ENCODE data around the gene CSTPP1. TPM values are rescaled to one million over a fixed set of nuclear protein-coding genes. Genes with fewer than 3 reads are reported as not detected.

The CSTPP1 gene
- total RNA-seq, 2 donors from 2014 or later: 17.8 to 19.8 TPM

DNA sequence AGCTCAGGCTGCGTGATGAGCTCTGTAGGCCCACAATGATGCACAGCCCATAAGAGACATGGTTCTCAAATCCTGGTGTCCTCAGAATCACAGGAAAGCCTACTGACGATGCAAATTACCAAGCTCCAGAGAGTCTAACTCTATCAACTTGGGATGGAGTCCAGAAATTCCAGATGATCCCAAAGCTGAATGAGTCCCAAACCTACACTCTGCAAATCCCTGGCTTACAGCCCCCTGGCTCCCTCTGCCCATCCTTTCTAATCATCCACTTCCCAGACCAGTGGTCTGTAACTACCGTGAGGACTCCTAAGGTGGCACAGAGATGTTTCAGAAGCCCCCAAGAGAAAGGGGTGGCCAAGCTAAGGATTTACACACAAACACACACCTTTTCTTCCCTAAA is 226.6 kb downstream of the CSTPP1 start:
- DNase-seq (ENCODE audit: low spot score): no peak
- intact Hi-C loops (cut with DNase I): no loop called here

DNA sequence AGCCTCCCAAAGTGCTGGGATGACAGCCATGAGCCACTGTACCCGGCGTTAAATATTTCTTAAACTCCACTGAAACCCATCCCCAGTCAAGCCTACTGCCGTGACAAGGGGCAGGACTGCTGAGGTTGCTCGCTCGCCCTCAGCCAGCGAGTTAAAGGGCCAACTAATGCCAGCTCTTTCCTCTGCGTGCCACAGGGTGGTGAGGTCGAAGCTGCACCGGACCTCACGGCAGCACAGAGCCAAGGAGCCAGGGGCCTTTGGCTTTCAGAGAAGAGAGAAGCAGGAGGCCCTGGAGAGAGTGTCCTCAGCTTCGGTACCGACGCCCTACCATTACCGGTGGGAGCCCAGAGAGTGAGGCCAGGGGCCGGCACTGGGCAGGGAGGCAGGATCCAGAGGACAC is 227.3 kb downstream of the CSTPP1 start:
- intact Hi-C loops (cut with DNase I): no loop called here
- DNase-seq (ENCODE audit: low spot score): no peak

DNA sequence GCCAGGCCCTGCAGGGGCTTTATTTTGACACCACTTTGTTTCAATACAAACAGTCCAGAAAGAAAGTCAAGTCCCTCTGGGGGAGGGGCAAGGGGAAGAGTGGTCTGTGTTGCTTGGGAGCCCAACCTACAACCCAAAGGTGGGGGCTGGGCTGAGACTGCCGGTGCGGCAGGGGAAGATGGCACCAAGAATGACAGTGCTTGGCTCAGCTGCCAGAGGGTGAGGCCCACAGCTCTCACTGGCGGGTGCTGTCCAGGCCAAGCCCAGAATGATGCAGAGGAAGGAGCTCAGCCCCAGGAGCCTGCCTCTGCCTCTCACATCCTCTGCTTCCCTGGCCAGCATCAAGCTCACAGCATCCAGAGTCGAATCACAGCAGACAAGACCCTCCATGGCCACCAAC is 227.8 kb downstream of the CSTPP1 start:
- DNase-seq (ENCODE audit: low spot score): no peak
- intact Hi-C loops (cut with DNase I): no loop called here

DNA sequence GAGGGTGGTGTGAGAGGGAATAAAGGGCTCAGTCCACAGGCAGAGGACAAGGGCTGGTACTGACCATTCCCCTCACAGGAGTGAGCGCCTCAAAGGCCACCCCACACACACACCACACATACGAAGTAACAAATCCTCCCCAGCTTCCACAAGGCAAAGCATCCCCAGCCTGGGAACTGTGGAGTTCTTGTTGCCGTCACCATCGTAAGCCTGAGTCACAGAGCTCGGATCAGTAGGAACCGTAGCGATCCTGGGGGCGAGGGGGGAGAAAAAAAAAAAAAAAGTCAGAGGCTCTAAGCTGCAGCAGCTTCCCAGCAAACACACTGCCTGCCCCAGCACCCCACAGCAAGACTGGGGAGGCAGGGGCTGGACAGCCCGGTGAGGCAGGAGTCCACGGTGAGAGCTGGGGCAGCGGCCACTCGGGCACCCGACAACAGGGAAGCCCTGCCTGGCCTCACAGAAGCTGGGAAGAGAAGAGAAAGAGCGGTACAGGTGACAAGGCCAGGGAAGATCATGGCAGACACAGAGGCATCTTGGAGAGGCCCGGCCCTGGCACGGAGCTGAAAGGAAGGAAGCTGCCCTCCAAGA is 228.8 kb downstream of the CSTPP1 start:
- no peak for DNase-seq (ENCODE audit: low spot score)
- intact Hi-C loops (cut with DNase I): no loop called here

DNA sequence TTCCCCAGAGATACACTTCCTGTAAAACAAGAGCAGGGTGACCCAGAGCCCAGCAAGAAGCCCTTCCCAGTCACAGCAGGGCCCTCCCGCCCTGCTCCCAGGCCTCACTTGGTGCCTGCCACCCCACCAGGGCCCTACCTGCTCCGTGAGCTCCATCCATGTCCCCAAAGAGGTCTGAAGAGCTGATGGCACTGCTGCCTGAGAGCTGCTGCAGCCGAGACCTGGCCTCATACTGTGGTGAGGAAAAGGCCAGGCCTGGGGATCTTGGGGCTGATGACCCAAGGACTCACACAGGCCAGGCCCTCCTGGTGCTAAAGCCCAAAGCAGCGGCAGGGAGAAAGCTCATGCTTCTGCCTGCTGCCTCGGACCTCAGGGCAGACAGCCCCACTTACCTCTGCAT is 229.8 kb downstream of the CSTPP1 start:
- DNase-seq (ENCODE audit: low spot score): no peak
- intact Hi-C loops (cut with DNase I): no loop called here

DNA sequence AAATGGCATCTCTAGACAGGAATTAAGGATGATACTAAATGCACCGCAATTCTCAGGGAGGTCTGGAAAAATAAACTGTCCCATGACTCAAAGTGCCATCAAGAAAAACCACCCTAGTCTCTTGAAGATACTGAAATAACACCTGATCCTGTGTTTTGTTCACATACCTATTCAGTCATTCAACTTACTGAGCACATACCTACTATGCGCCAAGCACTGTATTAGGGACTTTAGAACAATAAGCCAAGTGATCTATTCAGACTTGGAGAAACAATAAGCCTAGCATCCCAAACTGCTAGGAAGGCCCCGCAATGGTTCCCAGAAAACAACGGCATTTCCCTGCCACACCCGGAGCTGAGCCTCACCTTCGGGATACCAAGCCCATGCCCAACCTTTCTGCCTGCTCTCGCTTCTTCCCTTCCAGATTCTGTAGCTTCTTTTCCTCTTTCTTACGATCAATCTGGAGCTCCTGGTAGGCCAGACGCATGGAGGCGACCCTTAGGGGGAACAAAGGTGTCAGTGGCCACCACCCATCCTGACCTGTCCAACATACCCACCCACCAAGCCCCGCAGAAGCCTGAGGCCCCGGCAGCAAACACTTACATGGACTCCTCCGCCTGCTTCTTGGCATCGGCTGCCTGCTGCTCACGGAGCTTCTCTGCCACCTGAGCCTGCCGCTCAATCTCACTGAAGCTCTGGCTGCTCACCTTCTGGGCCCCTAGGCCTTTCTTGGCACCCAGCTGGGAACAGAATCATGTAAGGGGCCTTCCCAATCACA is 234.7 kb downstream of the CSTPP1 start:
- intact Hi-C loops (cut with DNase I): loop anchor here in 1 of 2 donors (10.0 kb wide), 1 partner anchor 184 kb away; the partner anchor contains the start of gene MYBPC3
- DNase-seq (ENCODE audit: low spot score): no peak

DNA sequence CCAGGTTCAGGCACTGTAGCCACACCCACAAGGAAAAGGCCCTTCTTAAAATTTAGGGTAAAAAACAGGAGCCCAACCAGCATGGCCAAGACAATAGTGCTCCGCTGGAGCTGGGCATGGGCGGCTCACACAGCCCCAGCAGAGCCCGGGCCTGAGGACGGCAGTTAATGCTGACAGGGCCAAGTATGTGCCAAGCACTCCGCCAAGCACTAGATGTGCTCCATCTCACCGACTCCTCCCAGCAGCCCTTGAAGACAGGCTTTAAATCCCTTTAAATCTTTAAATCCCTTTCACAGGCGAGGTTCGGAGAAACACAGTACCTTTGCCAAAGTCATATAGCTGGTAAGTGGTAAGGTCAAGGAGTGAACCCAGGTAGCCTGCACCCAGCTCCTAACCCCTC is 235.3 kb downstream of the CSTPP1 start:
- DNase-seq (ENCODE audit: low spot score): no peak
- intact Hi-C loops (cut with DNase I): loop anchor here in 1 of 2 donors (10.0 kb wide), 1 partner anchor 183 kb away; the partner anchor contains the start of gene MYBPC3

DNA sequence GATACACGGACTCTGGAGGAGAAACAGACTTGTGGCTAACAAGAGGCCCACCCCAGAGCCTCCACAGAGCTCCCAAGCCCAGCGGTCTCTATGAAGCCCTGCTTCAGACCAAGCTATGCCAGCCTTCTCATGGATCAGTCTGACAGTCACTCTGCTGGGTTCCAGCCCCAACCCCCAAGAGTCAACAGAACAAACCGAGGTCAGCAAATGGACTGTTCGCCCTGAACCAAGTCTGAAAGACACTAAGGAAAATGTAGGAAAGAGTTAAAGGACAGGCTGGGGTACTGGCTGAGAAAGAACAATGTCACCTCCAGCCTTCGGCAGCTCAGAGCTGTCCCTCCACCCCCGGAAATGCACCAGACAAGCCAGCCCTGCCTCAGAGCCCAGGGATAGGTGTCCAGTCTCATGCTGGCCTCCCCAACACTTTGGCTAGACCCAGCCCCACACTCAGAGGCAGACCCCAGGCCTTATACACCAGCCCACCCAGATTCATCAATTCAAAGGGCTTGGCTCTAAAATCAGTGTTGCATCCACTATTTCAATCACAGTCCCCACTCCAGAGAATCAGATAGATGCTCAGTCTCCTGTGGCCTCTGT is 236.3 kb downstream of the CSTPP1 start:
- intact Hi-C loops (cut with DNase I): loop anchor here in 1 of 2 donors (10.0 kb wide), 1 partner anchor 182 kb away; the partner anchor contains the start of gene MYBPC3
- DNase-seq (ENCODE audit: low spot score): no peak

DNA sequence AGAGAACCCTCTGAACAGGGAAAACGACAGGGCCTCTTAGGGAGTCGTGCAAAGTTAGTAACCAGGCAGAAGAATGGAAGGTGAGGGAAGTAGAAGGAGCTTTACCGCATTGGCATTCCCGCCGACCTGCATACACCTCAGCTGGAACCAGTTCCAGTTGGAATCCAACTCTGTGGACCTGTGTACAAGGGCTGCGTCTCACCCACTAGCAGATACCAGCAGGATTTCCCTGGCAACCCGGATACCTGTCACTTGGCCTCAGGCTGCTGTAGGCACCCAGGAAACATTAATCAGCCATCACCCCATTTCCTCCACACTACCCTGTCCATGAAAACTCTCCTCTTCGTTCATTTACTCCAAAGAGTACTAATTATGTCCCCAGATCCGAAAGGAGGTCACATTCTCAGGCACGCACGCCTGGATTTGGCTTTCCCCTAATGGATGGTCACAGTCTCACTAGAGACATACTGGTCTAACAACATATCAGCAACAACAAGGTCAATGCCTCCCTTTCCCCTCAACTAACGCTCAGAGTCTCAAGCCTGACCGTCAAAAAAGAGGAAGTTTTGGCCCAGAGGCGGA is 239.3 kb downstream of the CSTPP1 start:
- intact Hi-C loops (cut with DNase I): loop anchor here in 1 of 2 donors (5.0 to 10.0 kb wide), 2 partner anchors 41 to 179 kb away; partner anchors contain the start of gene MYBPC3
- DNase-seq (ENCODE audit: low spot score): no peak

DNA sequence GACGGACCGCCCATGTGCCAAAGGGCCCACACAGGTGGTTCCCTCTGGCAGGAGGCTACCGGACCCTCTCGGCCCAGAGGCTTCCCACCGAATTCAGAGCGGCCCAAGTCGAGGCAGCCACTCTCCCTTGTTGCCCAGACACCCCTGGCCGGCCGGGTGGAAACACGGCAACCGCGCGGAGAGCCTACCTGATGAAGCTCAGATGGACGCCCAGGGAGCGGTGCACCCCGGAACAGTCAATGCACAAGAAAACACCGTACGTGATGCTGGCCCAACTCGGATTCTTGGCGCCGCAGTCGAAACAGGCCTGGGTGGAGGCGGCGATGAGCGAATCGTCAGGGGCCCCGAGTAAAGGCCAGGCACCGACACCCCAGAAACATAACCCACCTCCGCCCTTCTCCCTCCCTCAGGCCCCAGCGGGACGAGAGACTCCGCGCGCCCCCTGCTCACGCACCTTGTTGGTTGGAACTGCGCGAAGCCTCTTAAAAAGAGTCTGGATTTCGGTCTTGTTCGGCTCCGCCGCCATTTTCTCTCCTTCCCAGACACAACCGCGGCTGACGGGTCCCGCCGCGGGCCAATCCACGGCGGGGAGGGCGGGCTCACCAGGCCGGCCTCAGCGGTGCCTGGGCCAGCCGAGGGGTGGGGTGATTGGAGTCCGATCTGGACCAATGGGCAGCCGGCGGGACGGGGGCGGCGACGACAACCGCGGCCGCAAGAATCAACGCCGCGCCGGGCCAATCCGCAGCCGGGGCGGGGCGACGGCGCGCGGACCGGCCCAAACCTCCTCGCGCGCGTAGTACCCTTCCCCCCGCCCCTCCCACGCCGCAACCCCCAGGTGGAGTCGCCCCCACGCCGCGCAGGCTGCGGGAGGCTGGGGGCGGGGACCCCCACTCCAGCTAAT is 240.0 kb downstream of the CSTPP1 start, which contains the start of gene ARFGAP2:
Gene ARFGAP2 (minus strand): TSS at position 552 of the 901 bp plus-strand sequence. CDS start 26 bp downstream, at position 526.
- intact Hi-C loops (cut with DNase I): loop anchor here in 1 of 2 donors (5.0 to 10.0 kb wide), 2 partner anchors 41 to 178 kb away; partner anchors contain the start of gene MYBPC3
- DNase-seq (ENCODE audit: low spot score): peak; percentile 99

DNA sequence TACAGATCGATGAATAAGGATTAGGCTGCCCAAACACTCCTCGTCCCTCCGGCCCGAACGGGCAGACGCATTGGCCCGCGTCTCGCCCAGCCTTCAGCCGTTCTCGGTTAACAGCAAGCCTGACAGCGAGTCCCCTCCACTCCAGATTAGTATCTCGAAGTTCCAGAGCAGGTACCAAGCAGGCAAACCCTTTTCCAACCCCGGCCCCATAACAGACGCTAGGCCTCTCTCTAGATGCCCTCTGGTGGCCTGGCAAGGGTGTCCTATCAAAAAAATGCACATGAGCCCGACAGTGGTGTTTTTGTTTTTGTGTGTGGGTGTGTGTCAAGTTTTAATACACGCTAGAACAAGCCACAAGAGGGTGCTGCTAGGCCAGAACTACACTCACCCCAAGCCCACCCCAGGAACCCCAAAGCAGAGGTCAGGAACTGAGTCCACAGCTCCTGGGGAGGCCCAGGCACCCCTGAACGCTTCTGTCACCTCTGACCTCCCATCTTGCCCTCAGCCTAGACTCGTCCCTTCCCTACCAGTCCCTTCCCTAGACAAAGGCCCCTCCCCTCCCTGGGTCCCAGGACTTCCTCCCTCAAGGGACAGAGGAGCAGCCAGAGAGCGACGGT is 240.8 kb downstream of the CSTPP1 start:
- intact Hi-C loops (cut with DNase I): loop anchor here in 1 of 2 donors (5.0 to 10.0 kb wide), 2 partner anchors 40 to 177 kb away; partner anchors contain the start of gene MYBPC3
- DNase-seq (ENCODE audit: low spot score): no peak

DNA sequence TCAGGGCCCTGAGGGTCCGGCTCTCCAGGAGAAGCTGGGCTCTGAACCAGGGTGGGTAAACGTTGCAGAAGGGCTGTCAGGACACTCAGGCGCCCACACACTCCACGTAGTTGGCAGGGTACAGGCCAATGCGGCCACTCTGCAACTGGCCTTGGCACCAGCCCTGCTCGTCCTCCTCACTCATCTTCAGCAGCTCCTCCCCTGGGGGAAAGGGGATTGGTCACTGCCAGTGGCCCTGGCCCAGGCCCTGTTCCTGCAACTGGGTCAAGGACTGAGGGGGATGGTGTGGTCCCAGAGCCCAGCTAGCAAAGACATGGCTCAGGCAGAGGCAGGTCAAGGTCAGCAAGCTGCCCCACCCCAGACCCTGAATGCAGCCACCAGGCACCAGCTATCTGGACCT is 241.3 kb downstream of the CSTPP1 start:
- DNase-seq (ENCODE audit: low spot score): no peak

DNA sequence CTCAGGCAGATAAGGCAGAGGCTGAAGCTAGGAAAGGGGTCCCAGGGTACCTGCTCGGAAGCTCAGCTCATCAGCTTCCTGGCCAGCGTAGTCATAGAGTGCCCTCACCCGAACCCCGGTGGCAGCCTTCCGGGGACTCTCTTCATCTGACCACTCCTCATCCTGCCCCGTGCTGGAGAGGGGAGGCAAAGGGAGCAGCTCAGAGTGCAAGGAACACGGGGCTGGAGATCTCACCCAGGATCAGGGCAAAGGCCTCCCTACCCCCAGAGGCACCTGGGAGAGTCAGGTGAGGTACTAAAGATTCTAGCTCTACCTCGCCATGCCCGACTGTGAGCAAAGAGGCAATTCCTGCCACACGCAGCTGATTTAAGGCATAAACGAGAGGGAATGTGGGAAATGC is 241.8 kb downstream of the CSTPP1 start:
- DNase-seq (ENCODE audit: low spot score): no peak
- intact Hi-C loops (cut with DNase I): loop anchor here in 1 of 2 donors (5.0 to 10.0 kb wide), 2 partner anchors 39 to 176 kb away; partner anchors contain the start of gene MYBPC3

More for the DNA sequence above, 241.3 kb downstream of the CSTPP1 start:
- intact Hi-C loops (cut with DNase I): loop anchor here in 1 of 2 donors (5.0 to 10.0 kb wide), 2 partner anchors 39 to 177 kb away; partner anchors contain the start of gene MYBPC3

DNA sequence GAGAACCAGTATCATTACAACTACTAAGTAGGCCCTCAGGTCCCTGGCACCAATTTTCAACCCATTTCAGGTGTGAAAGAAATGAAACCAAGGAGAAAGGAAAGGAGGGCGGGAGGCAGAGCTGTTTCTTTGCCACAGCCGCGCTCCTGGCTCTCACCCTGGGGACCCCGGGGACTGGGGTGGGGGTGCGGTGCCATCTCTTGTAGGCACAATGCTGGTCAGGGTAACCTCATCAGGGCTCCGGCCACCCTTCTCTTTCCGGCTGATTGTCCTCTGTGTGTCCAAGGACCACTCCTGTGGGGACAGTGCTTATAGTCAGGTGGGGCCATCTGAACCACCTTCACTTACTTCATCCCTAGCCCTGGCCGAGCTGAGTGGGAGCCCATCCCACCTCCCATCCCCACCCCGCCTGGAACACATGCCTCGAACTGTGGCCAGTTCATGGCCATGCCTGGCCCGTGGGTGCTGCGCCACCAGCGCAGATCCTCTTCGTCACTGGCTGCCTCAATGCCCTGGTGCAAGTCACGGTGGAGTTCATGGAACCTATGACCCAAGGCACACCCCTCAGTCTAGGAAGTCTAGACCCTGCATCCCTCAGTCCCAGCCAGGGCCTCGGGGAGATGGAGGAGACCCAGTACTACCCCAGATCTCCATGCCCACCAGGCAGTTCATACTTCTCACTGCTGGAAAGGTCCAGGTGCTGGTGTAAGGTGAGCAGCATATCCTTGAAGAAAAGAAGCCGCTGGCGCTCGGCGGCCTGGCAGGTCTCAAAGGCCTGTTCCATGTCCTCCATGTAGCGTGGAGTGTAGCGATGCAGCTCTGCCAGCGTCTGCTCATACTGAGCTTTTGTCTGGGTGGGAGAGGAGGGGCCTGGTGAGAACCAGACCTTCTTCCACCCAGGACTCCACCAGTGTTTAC is 242.4 kb downstream of the CSTPP1 start:
- intact Hi-C loops (cut with DNase I): loop anchor here in 1 of 2 donors (5.0 to 10.0 kb wide), 2 partner anchors 38 to 176 kb away; partner anchors contain the start of gene MYBPC3
- DNase-seq (ENCODE audit: low spot score): no peak

DNA sequence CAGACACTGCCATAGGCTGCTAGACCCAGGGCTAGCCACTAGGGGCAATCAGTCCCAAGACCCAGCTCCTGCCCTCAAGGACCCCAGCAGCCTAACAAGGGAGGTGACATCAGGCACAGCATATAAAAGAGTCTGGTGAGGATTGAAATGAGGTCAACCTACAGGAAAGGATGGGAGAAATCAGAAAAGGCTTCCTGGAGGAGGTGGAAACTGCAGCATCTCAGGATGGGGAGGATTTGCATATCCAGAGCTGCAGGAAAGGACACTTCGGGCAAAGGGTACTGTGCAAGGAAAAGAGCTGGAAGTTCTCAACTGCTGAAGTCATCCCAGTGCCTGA is 243.1 kb downstream of the CSTPP1 start:
- no peak for DNase-seq (ENCODE audit: low spot score)
- intact Hi-C loops (cut with DNase I): loop anchor here in 1 of 2 donors (5.0 to 10.0 kb wide), 2 partner anchors 38 to 175 kb away; partner anchors contain the start of gene MYBPC3

DNA sequence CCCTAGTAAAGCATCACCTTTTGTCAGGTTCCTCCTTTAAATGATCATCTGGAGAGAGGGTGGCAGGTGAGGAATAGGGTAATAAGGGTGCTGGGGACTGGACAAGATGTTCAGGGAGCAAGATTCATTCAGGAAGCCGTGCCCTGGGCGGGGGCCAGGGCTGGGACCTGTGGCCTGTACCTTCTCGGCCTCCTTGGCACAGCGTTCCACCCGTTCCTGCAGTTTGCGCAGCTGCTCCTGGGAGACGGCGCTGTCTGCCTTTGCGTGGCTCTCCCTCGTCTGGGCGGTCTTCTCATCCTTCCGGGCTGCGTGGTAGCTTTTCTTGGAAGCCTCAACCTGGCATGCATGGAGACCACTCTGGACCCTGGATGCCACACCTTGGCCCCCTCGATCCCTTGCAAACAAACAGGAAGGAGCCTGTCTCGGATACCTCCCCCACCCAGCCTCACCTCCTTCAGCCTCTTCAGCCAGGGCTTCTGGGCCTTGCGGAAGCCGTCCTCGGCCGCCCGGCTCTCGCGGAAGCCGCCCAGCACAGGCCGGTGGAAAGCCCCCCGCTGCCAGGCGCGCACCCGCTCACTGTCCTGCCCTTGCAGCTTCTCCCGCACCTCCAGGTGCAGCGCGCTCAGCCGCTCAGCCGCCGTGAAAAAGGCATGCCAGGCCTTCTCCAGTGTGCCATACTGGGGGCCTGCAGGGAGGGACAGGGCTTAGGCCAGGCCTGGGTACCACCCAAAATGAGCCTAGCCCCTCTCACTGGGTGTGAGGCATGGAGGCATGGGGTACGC is 243.6 kb downstream of the CSTPP1 start:
- intact Hi-C loops (cut with DNase I): loop anchor here in 1 of 2 donors (5.0 kb wide), 2 partner anchors 77 to 177 kb away; partner anchors contain the start of gene NR1H3
- no peak for DNase-seq (ENCODE audit: low spot score)

Measured in posterior vena cava (tissue), 2 donors.